Osteoblast (primary cell): Measurements from ENCODE around the gene ATP2C1. TPM values are rescaled to one million over a fixed set of nuclear protein-coding genes. Genes with fewer than 3 reads are reported as not detected.

ENCODE experiments used
- DNase-seq: peaks from one replicate; pipeline ENCODE4 v3.0.0; 2011; ENCODE audit warnings: low spot score, mixed read lengths; ENCODE audit not compliant: insufficient read length; ENCODE audit errors: missing footprints
- H2AFZ ChIP-seq: 2 replicates; pipeline ENCODE4 v1.6.0; 2011; ENCODE audit warnings: mild to moderate bottlenecking, low read length
- H3K27ac ChIP-seq: 2 replicates; pipeline ENCODE4 v1.5.1; 2011; ENCODE audit warnings: mild to moderate bottlenecking, low read depth, low read length, moderate library complexity
- H3K27me3 ChIP-seq: 2 replicates; pipeline ENCODE4 v1.6.0; 2012; ENCODE audit warnings: mild to moderate bottlenecking, control low read depth, inconsistent platforms, low read length, moderate library complexity; ENCODE audit not compliant: insufficient read depth
- H3K36me3 ChIP-seq: 2 replicates; pipeline ENCODE4 v1.5.1; 2011; ENCODE audit warnings: mild to moderate bottlenecking, low read length, control low read depth, moderate library complexity; ENCODE audit not compliant: insufficient read depth
- H3K4me1 ChIP-seq: 2 replicates; pipeline ENCODE4 v1.5.1; 2011; ENCODE audit warnings: mild to moderate bottlenecking, low read length, control low read depth, moderate library complexity; ENCODE audit not compliant: insufficient read depth
- H3K4me2 ChIP-seq: 2 replicates; pipeline ENCODE4 v1.6.0; 2011; ENCODE audit warnings: mild to moderate bottlenecking, low read length; ENCODE audit not compliant: insufficient read depth
- H3K4me3 ChIP-seq: fragments of 200-600 bp; sonication (generic); 3 replicates; pipeline ENCODE4 v1.5.1; 2012; ENCODE audit warnings: mild to moderate bottlenecking, low read length, inconsistent platforms; ENCODE audit not compliant: insufficient read depth
- H3K79me2 ChIP-seq: 2 replicates; pipeline ENCODE4 v1.6.0; 2012; ENCODE audit warnings: mild to moderate bottlenecking, low read length, control low read depth, inconsistent platforms; ENCODE audit not compliant: insufficient read depth
- H3K9me3 ChIP-seq: 2 replicates; pipeline ENCODE4 v1.5.1; 2011; ENCODE audit warnings: low read depth, low read length, control low read depth
- H4K20me1 ChIP-seq: 2 replicates; pipeline ENCODE4 v1.6.0; 2012; ENCODE audit warnings: mild to moderate bottlenecking, low read length, control low read depth; ENCODE audit not compliant: insufficient read depth
- total RNA-seq: library from RNA; depleted of rRNA; stranded (reverse); fragments of >200 nt; gene quantifications from 2 replicates; pipeline ENCODE4 v1.2.3, GENCODE V29; 2012
- TF ChIP-seq, protein P1 (sequence below): IDR thresholded peaks from 2 replicates; pipeline ENCODE4 v1.5.1; 2011; ENCODE audit warnings: mild to moderate bottlenecking, low read depth, low read length, moderate library complexity; ENCODE audit errors: extremely low read depth

The ATP2C1 gene
- total RNA-seq, 1 donor = 99.5 TPM

DNA sequence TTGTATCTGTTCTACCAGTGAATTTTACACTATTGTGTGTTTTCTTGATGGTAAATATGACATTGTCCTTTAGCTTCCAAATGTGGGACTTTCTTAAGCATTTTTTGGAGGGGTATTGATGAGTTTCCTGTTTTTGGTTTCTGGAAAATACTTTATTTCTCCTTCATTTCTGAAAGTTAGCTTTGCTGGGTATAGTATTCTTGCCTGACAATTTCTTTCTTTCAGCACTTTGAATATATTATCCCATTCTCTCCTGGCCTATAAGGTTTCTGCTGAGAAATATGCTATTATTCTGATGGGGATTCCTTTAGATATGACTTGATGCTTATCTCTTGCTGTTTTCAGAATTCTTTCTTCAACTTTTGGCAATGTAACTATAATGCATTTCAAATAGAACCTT lies 15.4 kb upstream of the ATP2C1 start:
- TF ChIP-seq, protein P1, sequence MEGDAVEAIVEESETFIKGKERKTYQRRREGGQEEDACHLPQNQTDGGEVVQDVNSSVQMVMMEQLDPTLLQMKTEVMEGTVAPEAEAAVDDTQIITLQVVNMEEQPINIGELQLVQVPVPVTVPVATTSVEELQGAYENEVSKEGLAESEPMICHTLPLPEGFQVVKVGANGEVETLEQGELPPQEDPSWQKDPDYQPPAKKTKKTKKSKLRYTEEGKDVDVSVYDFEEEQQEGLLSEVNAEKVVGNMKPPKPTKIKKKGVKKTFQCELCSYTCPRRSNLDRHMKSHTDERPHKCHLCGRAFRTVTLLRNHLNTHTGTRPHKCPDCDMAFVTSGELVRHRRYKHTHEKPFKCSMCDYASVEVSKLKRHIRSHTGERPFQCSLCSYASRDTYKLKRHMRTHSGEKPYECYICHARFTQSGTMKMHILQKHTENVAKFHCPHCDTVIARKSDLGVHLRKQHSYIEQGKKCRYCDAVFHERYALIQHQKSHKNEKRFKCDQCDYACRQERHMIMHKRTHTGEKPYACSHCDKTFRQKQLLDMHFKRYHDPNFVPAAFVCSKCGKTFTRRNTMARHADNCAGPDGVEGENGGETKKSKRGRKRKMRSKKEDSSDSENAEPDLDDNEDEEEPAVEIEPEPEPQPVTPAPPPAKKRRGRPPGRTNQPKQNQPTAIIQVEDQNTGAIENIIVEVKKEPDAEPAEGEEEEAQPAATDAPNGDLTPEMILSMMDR = no peak
- H3K79me2 ChIP-seq = no peaks in the 10 kb centered on the region

DNA sequence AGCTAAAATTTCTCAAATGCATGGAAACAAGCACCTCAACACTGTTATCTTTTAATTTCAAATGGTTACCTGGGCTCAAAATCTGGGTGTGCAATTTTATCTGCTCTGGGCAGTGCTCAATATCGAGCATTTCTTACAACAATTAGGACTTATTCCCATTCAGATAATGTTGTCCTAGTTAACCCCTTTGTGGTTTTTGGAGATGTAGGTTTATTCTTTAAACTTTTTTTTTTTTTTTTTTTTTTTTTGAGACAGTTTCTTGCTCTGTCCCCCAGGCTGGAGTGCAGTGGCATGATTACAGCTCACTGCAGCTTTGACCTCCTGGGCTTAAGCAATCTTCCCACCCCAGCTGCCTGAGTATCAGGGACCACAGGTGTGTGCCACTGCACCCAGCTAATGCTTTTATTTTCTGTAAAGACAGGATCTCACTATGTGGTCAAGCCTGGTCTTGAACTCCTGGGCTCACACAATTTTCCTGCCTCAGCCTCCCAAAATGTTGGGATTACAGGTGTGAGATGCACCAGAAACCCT lies 4.4 kb upstream of the ATP2C1 start:
- H4K20me1 ChIP-seq = no peaks in the 10 kb centered on the region
- TF ChIP-seq, protein P1 = no peak
- H3K9me3 ChIP-seq = no peaks in the 10 kb centered on the region
- H3K27me3 ChIP-seq = no peaks in the 10 kb centered on the region
- peaks cover 4% of the 10 kb centered on the region for H3K4me1 ChIP-seq
- H3K4me2 ChIP-seq = no peak overlapping the region
- no peak overlapping the region for H3K4me3 ChIP-seq
- H2AFZ ChIP-seq = no peak overlapping the region
- no peak overlapping the region for H3K27ac ChIP-seq
- no peak for DNase-seq
- peaks cover 5% of the 10 kb centered on the region for H3K79me2 ChIP-seq
- no peaks in the 10 kb centered on the region for H3K36me3 ChIP-seq

More for the DNA sequence above, 15.4 kb upstream of the ATP2C1 start:
- H3K27me3 ChIP-seq = no peaks in the 10 kb centered on the region
- no peaks in the 10 kb centered on the region for H3K9me3 ChIP-seq
- no peak for DNase-seq
- no peak overlapping the region for H3K4me2 ChIP-seq
- no peak overlapping the region for H3K4me3 ChIP-seq
- no peak overlapping the region for H3K27ac ChIP-seq
- H2AFZ ChIP-seq = no peak overlapping the region
- H3K36me3 ChIP-seq = no peaks in the 10 kb centered on the region
- no peaks in the 10 kb centered on the region for H4K20me1 ChIP-seq
- H3K4me1 ChIP-seq = no peaks in the 10 kb centered on the region

DNA sequence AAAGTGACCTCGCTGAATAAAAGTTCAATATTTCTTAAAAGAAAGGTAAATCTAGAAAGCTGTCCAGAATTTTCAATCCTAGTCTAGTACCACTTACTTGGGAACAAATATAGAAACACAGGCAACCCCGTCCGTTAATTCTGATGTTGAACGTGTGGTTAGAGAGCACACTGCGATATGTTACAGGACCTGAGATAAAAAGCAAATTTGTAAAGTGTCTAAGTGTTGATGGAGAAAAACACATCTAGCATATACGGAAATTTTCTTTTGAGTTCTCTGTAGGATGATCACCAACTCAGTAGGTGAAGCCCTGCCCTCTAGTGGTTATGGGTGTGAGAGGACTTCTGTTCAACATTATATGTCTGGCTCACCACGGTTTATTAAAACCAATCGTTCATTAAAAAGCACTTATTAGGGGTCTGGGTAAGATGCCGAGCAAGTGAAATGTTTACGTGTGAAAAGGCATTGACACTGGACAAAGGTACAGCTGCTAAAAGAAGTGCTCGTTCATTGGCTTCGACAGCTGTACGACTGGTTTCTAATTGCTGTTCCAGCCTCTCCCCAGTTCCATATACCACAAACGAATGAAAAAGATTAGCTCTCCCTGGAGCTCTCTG lies 1.0 kb upstream of the ATP2C1 start:
- Histone ChIP-seq H3K27ac (peak overlapping the region; percentile 88), H3K36me3 (no peaks in the 10 kb centered on the region), H3K4me2 (peak overlapping the region; percentile 99), H3K27me3 (no peaks in the 10 kb centered on the region), H3K4me1 (peaks cover 26% of the 10 kb centered on the region), H2AFZ (peak overlapping the region; percentile 99), H3K9me3 (no peaks in the 10 kb centered on the region), H3K4me3 (peak overlapping the region; percentile 96), H4K20me1 (peaks cover 21% of the 10 kb centered on the region), H3K79me2 (peaks cover 39% of the 10 kb centered on the region)
- TF ChIP-seq, protein P1 = peak; percentile 91
- peak; percentile 58 for DNase-seq

DNA sequence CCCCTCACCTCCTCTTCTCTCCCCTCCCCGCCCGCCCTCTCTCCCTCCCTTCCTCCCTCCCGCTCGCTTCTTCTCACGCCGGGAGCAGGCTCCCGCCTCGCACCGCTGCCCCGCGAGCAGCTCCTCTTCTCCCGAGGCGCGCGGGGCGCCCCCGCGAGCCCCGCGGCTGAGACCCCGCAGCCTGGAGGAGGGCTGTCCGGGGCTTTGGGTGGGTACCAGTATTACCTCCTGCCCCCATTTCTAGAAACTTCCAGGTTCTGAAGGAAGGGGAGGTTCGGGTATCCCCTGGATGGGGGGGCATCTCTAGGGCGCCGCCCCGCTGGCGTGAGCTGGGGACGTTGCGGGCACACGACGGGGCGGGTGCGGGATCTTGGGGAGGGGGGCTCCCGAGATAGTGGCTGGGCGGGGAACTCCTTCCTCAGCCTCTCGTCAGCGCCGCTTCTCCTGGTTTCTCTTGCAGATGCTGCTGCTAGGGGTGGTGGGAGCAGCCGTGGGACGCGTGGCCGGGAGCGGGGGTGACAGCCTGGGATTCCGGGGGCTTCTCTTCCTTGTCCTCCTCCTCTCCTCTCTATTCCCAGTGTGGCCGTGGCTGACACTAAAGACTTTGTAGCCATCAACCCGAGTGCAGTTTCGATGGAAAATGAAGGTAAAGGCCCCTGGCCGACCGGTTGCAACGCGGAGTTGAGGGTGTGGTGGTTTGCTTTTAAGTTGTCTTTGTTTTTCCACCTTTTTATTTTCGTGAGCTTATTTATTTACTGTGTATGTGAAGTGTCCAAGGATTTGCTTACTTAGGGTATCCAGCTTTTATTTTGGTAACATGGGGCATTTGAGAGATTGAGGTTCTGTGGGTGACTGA lies 474 bp downstream of the ATP2C1 start:
- DNase-seq = peak; percentile 85
- TF ChIP-seq, protein P1 = no peak
- H3K9me3 ChIP-seq = no peaks in the 10 kb centered on the region
- H2AFZ ChIP-seq = peak overlapping the region; percentile 87
- H3K4me2 ChIP-seq = peak overlapping the region; percentile 89
- H3K4me3 ChIP-seq = peak overlapping the region; percentile 96
- H3K36me3 ChIP-seq = no peaks in the 10 kb centered on the region
- H3K27ac ChIP-seq = peak overlapping the region; percentile 70
- peaks cover 54% of the 10 kb centered on the region for H3K79me2 ChIP-seq
- H4K20me1 ChIP-seq = peaks cover 31% of the 10 kb centered on the region
- peaks cover 26% of the 10 kb centered on the region for H3K4me1 ChIP-seq
- H3K27me3 ChIP-seq = no peaks in the 10 kb centered on the region
